Measurements from ENCODE around the gene CDSN.

The CDSN gene

GRCh38 chr6:31098449-31098938 is 21.8 kb downstream of the CDSN start:
- Histone ChIP-seq H3K27me3 (ENCODE audit: insufficient read depth, insufficient read length) (no peaks in the 10 kb centered on the region), H3K4me1 (ENCODE audit: insufficient read depth, insufficient read length) (no peaks in the 10 kb centered on the region), H3K36me3 (ENCODE audit: insufficient read depth, insufficient read length, low read length) (no peaks in the 10 kb centered on the region), H3K4me3 (ENCODE audit: insufficient read length, low read depth) (no peak overlapping the region), H3K9ac (ENCODE audit: insufficient read length, low read depth) (no peak overlapping the region), H3K9me3 (ENCODE audit: insufficient read depth, low read length) (no peaks in the 10 kb centered on the region)
- DNase-seq (ENCODE audit: low read depth, low spot score), result no peak
- no peak for TF ChIP-seq YY1 (IDR thresholded peaks at IDR 0.05; ENCODE audit: insufficient read depth, insufficient read length)

GRCh38 chr6:31096656-31097055 is 23.6 kb downstream of the CDSN start:
- H3K27me3 ChIP-seq (ENCODE audit: insufficient read depth, insufficient read length), result no peaks in the 10 kb centered on the region
- no peaks in the 10 kb centered on the region for H3K9me3 ChIP-seq (ENCODE audit: insufficient read depth, low read length)
- no peak for DNase-seq (ENCODE audit: low read depth, low spot score)
- no peak overlapping the region for H3K4me3 ChIP-seq (ENCODE audit: insufficient read length, low read depth)
- no peak overlapping the region for H3K9ac ChIP-seq (ENCODE audit: insufficient read length, low read depth)
- no peaks in the 10 kb centered on the region for H3K4me1 ChIP-seq (ENCODE audit: insufficient read depth, insufficient read length)
- no peaks in the 10 kb centered on the region for H3K36me3 ChIP-seq (ENCODE audit: insufficient read depth, insufficient read length, low read length)
- TF ChIP-seq YY1 (IDR thresholded peaks at IDR 0.05; ENCODE audit: insufficient read depth, insufficient read length) (no peak), SUZ12 (IDR thresholded peaks at IDR 0.05; ENCODE audit: extremely low read depth, insufficient read depth, insufficient read length) (no peak), ZNF274 (IDR thresholded peaks at IDR 0.05; ENCODE audit: low read depth, low read length) (no peak)

GRCh38 chr6:31096215-31096614 is 24.0 kb downstream of the CDSN start:
- H3K27me3 ChIP-seq (ENCODE audit: insufficient read depth, insufficient read length), result no peaks in the 10 kb centered on the region

GRCh38 chr6:31094389-31094881 is 25.8 kb downstream of the CDSN start:
- Histone ChIP-seq H3K36me3 (ENCODE audit: insufficient read depth, insufficient read length, low read length) (no peaks in the 10 kb centered on the region), H3K9ac (ENCODE audit: insufficient read length, low read depth) (no peak overlapping the region), H3K27me3 (ENCODE audit: insufficient read depth, insufficient read length) (no peaks in the 10 kb centered on the region), H3K4me3 (ENCODE audit: insufficient read length, low read depth) (no peak overlapping the region), H3K4me1 (ENCODE audit: insufficient read depth, insufficient read length) (no peaks in the 10 kb centered on the region), H3K9me3 (ENCODE audit: insufficient read depth, low read length) (no peaks in the 10 kb centered on the region)
- TF ChIP-seq SUZ12 (IDR thresholded peaks at IDR 0.05; ENCODE audit: extremely low read depth, insufficient read depth, insufficient read length) (no peak), YY1 (IDR thresholded peaks at IDR 0.05; ENCODE audit: insufficient read depth, insufficient read length) (no peak)
- DNase-seq (ENCODE audit: low read depth, low spot score), result no peak

More at GRCh38 chr6:31096215-31096614, 24.0 kb downstream of the CDSN start:
- Histone ChIP-seq H3K4me3 (ENCODE audit: insufficient read length, low read depth) (no peak overlapping the region), H3K36me3 (ENCODE audit: insufficient read depth, insufficient read length, low read length) (no peaks in the 10 kb centered on the region), H3K9ac (ENCODE audit: insufficient read length, low read depth) (no peak overlapping the region), H3K4me1 (ENCODE audit: insufficient read depth, insufficient read length) (no peaks in the 10 kb centered on the region), H3K9me3 (ENCODE audit: insufficient read depth, low read length) (no peaks in the 10 kb centered on the region)
- DNase-seq (ENCODE audit: low read depth, low spot score), result no peak
- TF ChIP-seq ZNF274 (IDR thresholded peaks at IDR 0.05; ENCODE audit: low read depth, low read length) (no peak), SUZ12 (IDR thresholded peaks at IDR 0.05; ENCODE audit: extremely low read depth, insufficient read depth, insufficient read length) (no peak), YY1 (IDR thresholded peaks at IDR 0.05; ENCODE audit: insufficient read depth, insufficient read length) (no peak)

- Histone ChIP-seq H3K9me3 (ENCODE audit: insufficient read depth, low read length) (no peaks in the 10 kb centered on the region), H3K27me3 (ENCODE audit: insufficient read depth, insufficient read length) (no peaks in the 10 kb centered on the region), H3K4me3 (ENCODE audit: insufficient read length, low read depth) (no peak overlapping the region), H3K36me3 (ENCODE audit: insufficient read depth, insufficient read length, low read length) (no peaks in the 10 kb centered on the region), H3K9ac (ENCODE audit: insufficient read length, low read depth) (no peak overlapping the region), H3K4me1 (ENCODE audit: insufficient read depth, insufficient read length) (no peaks in the 10 kb centered on the region)
- no peak for DNase-seq (ENCODE audit: low read depth, low spot score)
- TF ChIP-seq ZNF274 (IDR thresholded peaks at IDR 0.05; ENCODE audit: low read depth, low read length), result no peak
- TF ChIP-seq YY1 (IDR thresholded peaks at IDR 0.05; ENCODE audit: insufficient read depth, insufficient read length), result no peak
- no peak for TF ChIP-seq SUZ12 (IDR thresholded peaks at IDR 0.05; ENCODE audit: extremely low read depth, insufficient read depth, insufficient read length)
Measured at GRCh38 chr6:31092769-31093505, 27.3 kb downstream of the CDSN start.

GRCh38 chr6:31092238-31092637 is 28.0 kb downstream of the CDSN start:
- no peaks in the 10 kb centered on the region for H3K4me1 ChIP-seq (ENCODE audit: insufficient read depth, insufficient read length)
- no peaks in the 10 kb centered on the region for H3K36me3 ChIP-seq (ENCODE audit: insufficient read depth, insufficient read length, low read length)
- no peak overlapping the region for H3K4me3 ChIP-seq (ENCODE audit: insufficient read length, low read depth)
- TF ChIP-seq SUZ12 (IDR thresholded peaks at IDR 0.05; ENCODE audit: extremely low read depth, insufficient read depth, insufficient read length) (no peak), ZNF274 (IDR thresholded peaks at IDR 0.05; ENCODE audit: low read depth, low read length) (no peak), YY1 (IDR thresholded peaks at IDR 0.05; ENCODE audit: insufficient read depth, insufficient read length) (no peak)
- no peak for DNase-seq (ENCODE audit: low read depth, low spot score)
- H3K9me3 ChIP-seq (ENCODE audit: insufficient read depth, low read length), result no peaks in the 10 kb centered on the region
- H3K27me3 ChIP-seq (ENCODE audit: insufficient read depth, insufficient read length), result no peaks in the 10 kb centered on the region
- no peak overlapping the region for H3K9ac ChIP-seq (ENCODE audit: insufficient read length, low read depth)

- DNase-seq (ENCODE audit: low read depth, low spot score), result no peak
- no peak overlapping the region for H3K4me3 ChIP-seq (ENCODE audit: insufficient read length, low read depth)
- H3K36me3 ChIP-seq (ENCODE audit: insufficient read depth, insufficient read length, low read length), result no peaks in the 10 kb centered on the region
- no peaks in the 10 kb centered on the region for H3K9me3 ChIP-seq (ENCODE audit: insufficient read depth, low read length)
- H3K4me1 ChIP-seq (ENCODE audit: insufficient read depth, insufficient read length), result no peaks in the 10 kb centered on the region
- no peak for TF ChIP-seq YY1 (IDR thresholded peaks at IDR 0.05; ENCODE audit: insufficient read depth, insufficient read length)
- no peak for TF ChIP-seq SUZ12 (IDR thresholded peaks at IDR 0.05; ENCODE audit: extremely low read depth, insufficient read depth, insufficient read length)
- TF ChIP-seq ZNF274 (IDR thresholded peaks at IDR 0.05; ENCODE audit: low read depth, low read length), result no peak
- no peak overlapping the region for H3K9ac ChIP-seq (ENCODE audit: insufficient read length, low read depth)
- no peaks in the 10 kb centered on the region for H3K27me3 ChIP-seq (ENCODE audit: insufficient read depth, insufficient read length)
Measured at GRCh38 chr6:31091680-31092079, 28.6 kb downstream of the CDSN start.

All from NT2/D1 (cell line).